SK-N-SH (cell line): ENCODE results near the gene TNRC6C.

Source experiments
- IRF3 ChIP-seq: fragments of 150-350 bp; IDR thresholded peaks from 2 replicates; pipeline ENCODE4 v1.6.1; 2016; ENCODE audit warnings: mild to moderate bottlenecking, low read depth, low read length
- SIN3A ChIP-seq: IDR thresholded peaks from 2 replicates; pipeline ENCODE4 v1.6.1; 2012; ENCODE audit warnings: low read depth, mild to moderate bottlenecking, low read length, moderate library complexity, borderline replicate concordance

- TF ChIP-seq SIN3A, result no peak
- no peak for TF ChIP-seq IRF3
Observed at GRCh38 chr17:78128551-78129350, 170.2 kb downstream of the TNRC6C start, which contains the start of gene TMC6.
